Measurements from ENCODE around the gene MARCHF10. TPM values are rescaled to one million over a fixed set of nuclear protein-coding genes. Genes with fewer than 3 reads are reported as not detected.

The MARCHF10 gene
- total and polyA plus RNA-seq, 2 of the 4 experiments (the other 2 are of a cell fraction), result 0.18 to 0.74 TPM

DNA sequence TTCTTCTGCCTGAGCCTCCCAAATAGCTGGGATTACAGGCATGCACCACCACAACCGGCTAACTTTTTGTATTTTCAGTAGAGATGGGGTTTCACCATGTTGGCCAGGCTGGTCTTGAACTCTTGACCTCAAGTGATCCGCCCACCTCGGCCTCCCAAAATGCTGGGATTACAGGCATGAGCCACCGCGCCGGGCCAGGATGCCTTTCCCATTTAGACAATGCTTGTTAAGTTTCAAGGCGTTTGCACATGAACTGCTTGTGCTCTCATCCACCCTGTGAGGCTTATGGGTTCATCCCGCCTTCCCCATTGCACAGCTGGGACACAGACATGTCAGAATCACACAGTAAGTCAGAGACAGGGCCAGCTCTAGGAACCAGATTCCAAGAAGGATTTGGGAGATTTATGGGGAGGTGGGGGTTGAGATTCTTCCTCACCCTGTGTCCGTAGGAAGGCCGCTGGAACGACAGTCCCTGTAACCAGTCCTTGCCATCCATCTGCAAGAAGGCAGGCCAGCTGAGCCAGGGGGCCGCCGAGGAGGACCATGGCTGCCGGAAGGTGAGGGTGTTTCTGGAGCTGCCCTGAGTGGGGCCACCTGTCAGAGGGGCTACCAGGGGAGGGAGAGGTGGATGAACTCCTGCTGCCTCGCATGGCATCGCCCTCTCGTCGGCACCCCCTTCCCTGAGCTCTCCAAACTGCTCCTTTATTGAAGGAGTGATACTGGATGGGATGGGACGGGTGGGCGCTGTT, 134.3 kb downstream of the MARCHF10 start:
- Histone ChIP-seq H2AK9ac (replicated peaks; ENCODE audit: low read depth, low read length, poor library complexity) (no peak overlapping the region), H3K23ac (ENCODE audit: low read depth, low read length) (no peak overlapping the region), H2BK15ac (ENCODE audit: low read depth, low read length) (no peak overlapping the region), H3K36me3 (ENCODE audit: control insufficient read depth, insufficient read depth, low read length) (peaks cover 82% of the 10 kb centered on the region), H3K4me2 (ENCODE audit: low read depth, low read length) (no peak overlapping the region), H3K4ac (ENCODE audit: low read depth, low read length) (no peak overlapping the region), H3K4me1 (ENCODE audit: control insufficient read depth, insufficient read depth, low read length) (no peaks in the 10 kb centered on the region), H4K20me1 (ENCODE audit: insufficient read depth, low read length) (peaks cover 11% of the 10 kb centered on the region), H3K14ac (replicated peaks; ENCODE audit: low read depth, low read length) (no peak overlapping the region), H3K4me3 (ENCODE audit: insufficient read depth, low read depth, low read length) (no peak overlapping the region), H3K9me3 (ENCODE audit: control insufficient read depth, insufficient read depth, low read length) (no peaks in the 10 kb centered on the region), H2BK20ac (ENCODE audit: low read depth, low read length) (no peak overlapping the region), H4K8ac (ENCODE audit: low read depth in 2 of 2, low read length in 2 of 2) (no peak overlapping the region), H3K27ac (ENCODE audit: insufficient read depth, low read length) (no peak overlapping the region), H2BK5ac (ENCODE audit: low read depth, low read length, poor library complexity, severe bottlenecking) (no peak overlapping the region), H4K91ac (ENCODE audit: insufficient read depth, low read depth, low read length) (no peak overlapping the region), H4K5ac (ENCODE audit: low read depth, low read length) (no peak overlapping the region), H3K27me3 (ENCODE audit: control insufficient read depth, insufficient read depth, low read length) (no peaks in the 10 kb centered on the region), H3K9me1 (ENCODE audit: insufficient read depth, low read length) (no peaks in the 10 kb centered on the region), H3K18ac (ENCODE audit: low read depth, low read length) (no peak overlapping the region), H3K56ac (ENCODE audit: extremely low read depth, insufficient read depth, low read length) (no peak overlapping the region), H2AK5ac (ENCODE audit: low read depth, low read length) (no peak overlapping the region), H3K79me1 (ENCODE audit: low read depth in 1 of 2, low read length in 2 of 2) (peaks cover 9 to 44% of the 10 kb centered on the region in 2 experiments), H3K9ac (ENCODE audit: low read depth, low read length) (no peak overlapping the region), H2BK120ac (ENCODE audit: low read depth, low read length) (no peak overlapping the region), H2AFZ (replicated peaks; ENCODE audit: low read length, poor library complexity) (no peak overlapping the region)
- ATAC-seq (ENCODE audit: low read depth), result no peak
- dilution Hi-C loops (cut with HindIII; ENCODE audit: low sequenced_read_pairs, unreplicated experiment) (no loop called here), in situ Hi-C loops (cut with MboI; ENCODE audit: low sequenced_read_pairs) (no loop called here), intact Hi-C loops (cut with micrococcal nuclease) (no loop called here)
- TF ChIP-seq BHLHE40 (IDR thresholded peaks at IDR 0.05; ENCODE audit: low read depth, low read length) (no peak), CHD1 (IDR thresholded peaks at IDR 0.05; ENCODE audit: low read depth, low read length) (no peak), MAFK (IDR thresholded peaks at IDR 0.05; ENCODE audit: low read depth, low read length) (no peak), MAZ (IDR thresholded peaks at IDR 0.05; ENCODE audit: borderline replicate concordance, low read depth, low read length) (no peak), MXI1 (IDR thresholded peaks at IDR 0.05; ENCODE audit: borderline replicate concordance, low read depth, low read length) (no peak), ELK1 (IDR thresholded peaks at IDR 0.05; ENCODE audit: borderline replicate concordance, low read depth, low read length) (no peak), CEBPB (IDR thresholded peaks at IDR 0.05; ENCODE audit: low read depth, low read length) (no peak), RFX5 (IDR thresholded peaks at IDR 0.05; ENCODE audit: low read depth, low read length) (no peak), RCOR1 (IDR thresholded peaks at IDR 0.05; ENCODE audit: insufficient replicate concordance, low read length) (no peak), FOS (IDR thresholded peaks at IDR 0.05; ENCODE audit: low read depth, low read length) (no peak), SMC3 (IDR thresholded peaks at IDR 0.05; ENCODE audit: low read depth, low read length) (no peak), POLR2A (IDR thresholded peaks at IDR 0.05; ENCODE audit: low read depth, low read length) (no peak)
- TF ChIP-seq, protein P1, sequence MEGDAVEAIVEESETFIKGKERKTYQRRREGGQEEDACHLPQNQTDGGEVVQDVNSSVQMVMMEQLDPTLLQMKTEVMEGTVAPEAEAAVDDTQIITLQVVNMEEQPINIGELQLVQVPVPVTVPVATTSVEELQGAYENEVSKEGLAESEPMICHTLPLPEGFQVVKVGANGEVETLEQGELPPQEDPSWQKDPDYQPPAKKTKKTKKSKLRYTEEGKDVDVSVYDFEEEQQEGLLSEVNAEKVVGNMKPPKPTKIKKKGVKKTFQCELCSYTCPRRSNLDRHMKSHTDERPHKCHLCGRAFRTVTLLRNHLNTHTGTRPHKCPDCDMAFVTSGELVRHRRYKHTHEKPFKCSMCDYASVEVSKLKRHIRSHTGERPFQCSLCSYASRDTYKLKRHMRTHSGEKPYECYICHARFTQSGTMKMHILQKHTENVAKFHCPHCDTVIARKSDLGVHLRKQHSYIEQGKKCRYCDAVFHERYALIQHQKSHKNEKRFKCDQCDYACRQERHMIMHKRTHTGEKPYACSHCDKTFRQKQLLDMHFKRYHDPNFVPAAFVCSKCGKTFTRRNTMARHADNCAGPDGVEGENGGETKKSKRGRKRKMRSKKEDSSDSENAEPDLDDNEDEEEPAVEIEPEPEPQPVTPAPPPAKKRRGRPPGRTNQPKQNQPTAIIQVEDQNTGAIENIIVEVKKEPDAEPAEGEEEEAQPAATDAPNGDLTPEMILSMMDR (conservative IDR thresholded peaks at IDR 0.05; ENCODE audit: low read depth, low read length), result no peak
- ChIA-PET CTCF (no interaction called here), POLR2A (ENCODE audit: unreplicated experiment) (no interaction called here)
- no peak for DNase-seq
- WGBS, 2 experiments (ENCODE audit: extremely low coverage in 2 of 2, insufficient read length in 1 of 2), result 92% methylated on average over 5 of the region's 20 CpGs; no CpG with 5 or more reads in 1 of the 2 experiments
- BruUV-seq (replicated peaks), result no TSS peak

All from IMR-90 (cell line).